IMR-90 (cell line): ENCODE data around the gene INTS15.

ENCODE experiments used
- CEBPB ChIP-seq: IDR thresholded peaks from 2 replicates; pipeline ENCODE4 v1.6.1; 2012; ENCODE audit warnings: low read depth, low read length, improper control_type of control experiment
- CHD1 ChIP-seq: IDR thresholded peaks from 2 replicates; pipeline ENCODE4 v1.6.1; 2012; ENCODE audit warnings: low read depth, low read length, improper control_type of control experiment
- MAZ ChIP-seq: IDR thresholded peaks from 2 replicates; pipeline ENCODE4 v1.6.1; 2012; ENCODE audit warnings: low read depth, mild to moderate bottlenecking, low read length, improper control_type of control experiment, moderate library complexity, borderline replicate concordance
- MXI1 ChIP-seq: IDR thresholded peaks from 2 replicates; pipeline ENCODE4 v1.6.1; 2012; ENCODE audit warnings: low read depth, mild to moderate bottlenecking, low read length, moderate library complexity, borderline replicate concordance
- NFE2L2 ChIP-seq: fragments of 150-350 bp; IDR thresholded peaks from 2 replicates; pipeline ENCODE4 v1.6.1; 2016; ENCODE audit warnings: low read depth, mild to moderate bottlenecking, low read length
- POLR2A ChIP-seq: IDR thresholded peaks from 2 replicates; pipeline ENCODE4 v1.6.1; 2012; ENCODE audit warnings: mild to moderate bottlenecking, low read depth, low read length
- RAD21 ChIP-seq: IDR thresholded peaks from 2 replicates; pipeline ENCODE4 v1.6.1; 2012; ENCODE audit warnings: low read length, improper control_type of control experiment
- RCOR1 ChIP-seq: IDR thresholded peaks from 2 replicates; pipeline ENCODE4 v1.6.1; 2012; ENCODE audit warnings: mild to moderate bottlenecking, low read length, improper control_type of control experiment; ENCODE audit not compliant: insufficient replicate concordance
- TF ChIP-seq, protein P1 (sequence below): conservative IDR thresholded peaks from 2 replicates; pipeline ENCODE4 v1.5.1; 2012; ENCODE audit warnings: mild to moderate bottlenecking, low read depth, low read length, improper control_type of control experiment
- TF ChIP-seq, protein P2 (sequence below): fragments of 150-350 bp; IDR thresholded peaks from 2 replicates; pipeline ENCODE4 v1.6.1; 2017; ENCODE audit warnings: mild to moderate bottlenecking, antibody characterized with exemption, low read length, low read depth
- TF ChIP-seq, protein P3 (sequence below): fragments of 150-350 bp; IDR thresholded peaks from 2 replicates; pipeline ENCODE4 v1.6.1; 2016; ENCODE audit warnings: low read depth, mild to moderate bottlenecking, low read length, moderate library complexity, borderline replicate concordance

DNA sequence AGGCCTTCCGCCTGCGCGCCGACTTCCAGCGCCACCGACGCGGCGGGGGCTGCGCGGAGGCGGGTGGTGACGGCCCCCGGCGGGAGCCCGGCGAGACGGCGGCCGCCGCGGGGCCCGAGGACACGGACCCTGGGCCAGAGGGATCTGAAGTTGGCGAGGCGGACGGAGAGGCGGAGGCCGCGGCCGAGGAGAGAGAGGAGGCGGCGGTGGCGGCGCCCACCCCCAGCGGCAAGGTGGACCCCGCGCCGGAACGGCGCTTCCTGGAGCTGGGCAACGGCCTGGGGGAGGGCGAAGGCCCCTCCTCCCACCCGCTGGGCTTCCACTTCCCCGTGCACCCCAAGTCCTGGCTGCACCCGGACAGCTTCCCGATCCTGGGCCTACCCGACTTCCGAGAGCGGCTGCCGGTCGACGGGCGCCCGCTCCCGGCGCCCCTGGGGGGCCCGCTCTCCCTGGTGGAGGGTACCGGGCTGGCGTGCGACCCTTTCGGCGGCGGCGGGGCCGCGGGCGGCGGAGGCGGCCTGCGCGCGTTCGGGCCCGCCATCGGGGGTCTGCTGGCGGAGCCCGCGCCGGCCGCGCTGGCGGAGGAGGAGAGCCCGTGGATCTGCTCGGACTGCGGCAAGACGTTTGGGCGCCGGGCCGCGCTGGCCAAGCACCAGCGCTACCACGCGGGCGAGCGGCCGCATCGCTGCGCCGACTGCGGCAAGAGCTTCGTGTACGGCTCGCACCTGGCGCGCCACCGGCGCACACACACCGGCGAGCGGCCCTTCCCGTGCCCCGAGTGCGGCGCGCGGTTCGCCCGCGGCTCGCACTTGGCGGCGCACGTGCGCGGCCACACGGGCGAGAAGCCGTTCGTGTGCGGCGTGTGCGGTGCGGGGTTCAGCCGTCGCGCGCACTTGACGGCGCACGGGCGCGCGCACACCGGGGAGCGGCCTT, 63.5 kb downstream of the INTS15 start:
- TF ChIP-seq POLR2A (no peak), NFE2L2 (no peak), MXI1 (no peak), MAZ (no peak), CEBPB (no peak), CHD1 (no peak), RAD21 (no peak), RCOR1 (no peak)
- TF ChIP-seq, protein P1, sequence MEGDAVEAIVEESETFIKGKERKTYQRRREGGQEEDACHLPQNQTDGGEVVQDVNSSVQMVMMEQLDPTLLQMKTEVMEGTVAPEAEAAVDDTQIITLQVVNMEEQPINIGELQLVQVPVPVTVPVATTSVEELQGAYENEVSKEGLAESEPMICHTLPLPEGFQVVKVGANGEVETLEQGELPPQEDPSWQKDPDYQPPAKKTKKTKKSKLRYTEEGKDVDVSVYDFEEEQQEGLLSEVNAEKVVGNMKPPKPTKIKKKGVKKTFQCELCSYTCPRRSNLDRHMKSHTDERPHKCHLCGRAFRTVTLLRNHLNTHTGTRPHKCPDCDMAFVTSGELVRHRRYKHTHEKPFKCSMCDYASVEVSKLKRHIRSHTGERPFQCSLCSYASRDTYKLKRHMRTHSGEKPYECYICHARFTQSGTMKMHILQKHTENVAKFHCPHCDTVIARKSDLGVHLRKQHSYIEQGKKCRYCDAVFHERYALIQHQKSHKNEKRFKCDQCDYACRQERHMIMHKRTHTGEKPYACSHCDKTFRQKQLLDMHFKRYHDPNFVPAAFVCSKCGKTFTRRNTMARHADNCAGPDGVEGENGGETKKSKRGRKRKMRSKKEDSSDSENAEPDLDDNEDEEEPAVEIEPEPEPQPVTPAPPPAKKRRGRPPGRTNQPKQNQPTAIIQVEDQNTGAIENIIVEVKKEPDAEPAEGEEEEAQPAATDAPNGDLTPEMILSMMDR: no peak
- TF ChIP-seq, protein P2, sequence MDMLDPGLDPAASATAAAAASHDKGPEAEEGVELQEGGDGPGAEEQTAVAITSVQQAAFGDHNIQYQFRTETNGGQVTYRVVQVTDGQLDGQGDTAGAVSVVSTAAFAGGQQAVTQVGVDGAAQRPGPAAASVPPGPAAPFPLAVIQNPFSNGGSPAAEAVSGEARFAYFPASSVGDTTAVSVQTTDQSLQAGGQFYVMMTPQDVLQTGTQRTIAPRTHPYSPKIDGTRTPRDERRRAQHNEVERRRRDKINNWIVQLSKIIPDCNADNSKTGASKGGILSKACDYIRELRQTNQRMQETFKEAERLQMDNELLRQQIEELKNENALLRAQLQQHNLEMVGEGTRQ: no peak
- TF ChIP-seq, protein P3, sequence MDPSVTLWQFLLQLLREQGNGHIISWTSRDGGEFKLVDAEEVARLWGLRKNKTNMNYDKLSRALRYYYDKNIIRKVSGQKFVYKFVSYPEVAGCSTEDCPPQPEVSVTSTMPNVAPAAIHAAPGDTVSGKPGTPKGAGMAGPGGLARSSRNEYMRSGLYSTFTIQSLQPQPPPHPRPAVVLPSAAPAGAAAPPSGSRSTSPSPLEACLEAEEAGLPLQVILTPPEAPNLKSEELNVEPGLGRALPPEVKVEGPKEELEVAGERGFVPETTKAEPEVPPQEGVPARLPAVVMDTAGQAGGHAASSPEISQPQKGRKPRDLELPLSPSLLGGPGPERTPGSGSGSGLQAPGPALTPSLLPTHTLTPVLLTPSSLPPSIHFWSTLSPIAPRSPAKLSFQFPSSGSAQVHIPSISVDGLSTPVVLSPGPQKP: no peak
